Sigmoid colon (tissue), 4 donors: ENCODE data around the gene PAWR.

Experiments
- EP300 ChIP-seq, 4 donors: sonication (generic); formaldehyde crosslinking; IDR thresholded peaks; one replicate each; pipeline ENCODE4 v1.6.1; 2017; ENCODE audit warnings: antibody characterized with exemption in 4 of 4
- POLR2A ChIP-seq, 2 donors: fragments of 450-650 bp; IDR thresholded peaks; one replicate each; pipeline ENCODE4 v1.6.1; 2016; ENCODE audit warnings: antibody characterized with exemption in 2 of 2, mild to moderate bottlenecking in 2 of 2, moderate library complexity in 2 of 2
- POLR2AphosphoS5 ChIP-seq, 4 donors: sonication (generic); formaldehyde crosslinking; IDR thresholded peaks; one replicate each; pipeline ENCODE4 v1.6.1; 2017; ENCODE audit warnings: antibody characterized with exemption in 4 of 4
- TF ChIP-seq, protein P1 (sequence below), 4 experiments: fragments of 450-650 bp in 3 of 4; fragments of 200-600 bp in 1 of 4; IDR thresholded peaks; one replicate each; pipeline ENCODE4 v1.5.1; 2016 to 2019; ENCODE audit warnings: antibody characterized with exemption in 4 of 4, mild to moderate bottlenecking in 3 of 4, moderate library complexity in 2 of 4

DNA sequence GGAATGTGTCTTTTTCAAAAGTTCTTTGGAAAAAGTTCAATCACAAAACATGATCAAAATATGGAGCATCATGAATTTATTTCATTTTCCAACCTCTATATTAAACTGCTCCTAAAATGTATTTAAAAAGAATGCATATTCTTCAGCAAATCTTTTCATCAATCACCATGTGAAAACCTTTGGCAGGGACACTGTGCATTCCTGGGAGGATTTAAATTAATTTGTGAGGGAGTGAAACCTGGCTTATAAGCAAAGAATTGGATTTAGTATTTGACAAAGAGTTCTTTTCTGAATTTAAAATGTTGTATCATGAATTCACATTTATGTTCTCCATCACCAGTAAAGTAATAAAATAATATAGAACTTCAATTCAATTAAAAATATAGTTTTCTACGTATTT is 38.2 kb downstream of the PAWR start:
- TF ChIP-seq, protein P1, sequence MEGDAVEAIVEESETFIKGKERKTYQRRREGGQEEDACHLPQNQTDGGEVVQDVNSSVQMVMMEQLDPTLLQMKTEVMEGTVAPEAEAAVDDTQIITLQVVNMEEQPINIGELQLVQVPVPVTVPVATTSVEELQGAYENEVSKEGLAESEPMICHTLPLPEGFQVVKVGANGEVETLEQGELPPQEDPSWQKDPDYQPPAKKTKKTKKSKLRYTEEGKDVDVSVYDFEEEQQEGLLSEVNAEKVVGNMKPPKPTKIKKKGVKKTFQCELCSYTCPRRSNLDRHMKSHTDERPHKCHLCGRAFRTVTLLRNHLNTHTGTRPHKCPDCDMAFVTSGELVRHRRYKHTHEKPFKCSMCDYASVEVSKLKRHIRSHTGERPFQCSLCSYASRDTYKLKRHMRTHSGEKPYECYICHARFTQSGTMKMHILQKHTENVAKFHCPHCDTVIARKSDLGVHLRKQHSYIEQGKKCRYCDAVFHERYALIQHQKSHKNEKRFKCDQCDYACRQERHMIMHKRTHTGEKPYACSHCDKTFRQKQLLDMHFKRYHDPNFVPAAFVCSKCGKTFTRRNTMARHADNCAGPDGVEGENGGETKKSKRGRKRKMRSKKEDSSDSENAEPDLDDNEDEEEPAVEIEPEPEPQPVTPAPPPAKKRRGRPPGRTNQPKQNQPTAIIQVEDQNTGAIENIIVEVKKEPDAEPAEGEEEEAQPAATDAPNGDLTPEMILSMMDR (IDR thresholded peaks at IDR 0.05), result no peak
- TF ChIP-seq POLR2A (IDR thresholded peaks at IDR 0.05), result no peak
- no peak for TF ChIP-seq POLR2AphosphoS5 (IDR thresholded peaks at IDR 0.05)
- TF ChIP-seq EP300 (IDR thresholded peaks at IDR 0.05), result no peak
